ENCODE results near the gene IFNAR1.
A peak's percentile ranks its signal among the peaks of the same experiment; 100 is the strongest.

- TF ChIP-seq CTCF (conservative IDR thresholded peaks at IDR 0.05; ENCODE audit: low read length) (peak; percentile 46; the same call in 1 of the 2 replicates), EZH2phosphoT487 (IDR thresholded peaks at IDR 0.05; ENCODE audit: borderline replicate concordance, low read depth, low read length) (no peak)
Observed at GRCh38 chr21:33302796-33303195, 22.0 kb upstream of the IFNAR1 start.
